GM20000 (cell line): ENCODE results near the gene CLN5.

Source experiments
- DNase-seq: peaks from one replicate; pipeline ENCODE4 v3.0.0; 2012; ENCODE audit warnings: low spot score
- TF ChIP-seq, protein P1 (sequence below): IDR thresholded peaks from 2 replicates; pipeline ENCODE4 v1.5.1; 2012; ENCODE audit warnings: mild to moderate bottlenecking, control low read depth; ENCODE audit errors: extremely low read depth, missing control alignments

CLN5 gene

DNA sequence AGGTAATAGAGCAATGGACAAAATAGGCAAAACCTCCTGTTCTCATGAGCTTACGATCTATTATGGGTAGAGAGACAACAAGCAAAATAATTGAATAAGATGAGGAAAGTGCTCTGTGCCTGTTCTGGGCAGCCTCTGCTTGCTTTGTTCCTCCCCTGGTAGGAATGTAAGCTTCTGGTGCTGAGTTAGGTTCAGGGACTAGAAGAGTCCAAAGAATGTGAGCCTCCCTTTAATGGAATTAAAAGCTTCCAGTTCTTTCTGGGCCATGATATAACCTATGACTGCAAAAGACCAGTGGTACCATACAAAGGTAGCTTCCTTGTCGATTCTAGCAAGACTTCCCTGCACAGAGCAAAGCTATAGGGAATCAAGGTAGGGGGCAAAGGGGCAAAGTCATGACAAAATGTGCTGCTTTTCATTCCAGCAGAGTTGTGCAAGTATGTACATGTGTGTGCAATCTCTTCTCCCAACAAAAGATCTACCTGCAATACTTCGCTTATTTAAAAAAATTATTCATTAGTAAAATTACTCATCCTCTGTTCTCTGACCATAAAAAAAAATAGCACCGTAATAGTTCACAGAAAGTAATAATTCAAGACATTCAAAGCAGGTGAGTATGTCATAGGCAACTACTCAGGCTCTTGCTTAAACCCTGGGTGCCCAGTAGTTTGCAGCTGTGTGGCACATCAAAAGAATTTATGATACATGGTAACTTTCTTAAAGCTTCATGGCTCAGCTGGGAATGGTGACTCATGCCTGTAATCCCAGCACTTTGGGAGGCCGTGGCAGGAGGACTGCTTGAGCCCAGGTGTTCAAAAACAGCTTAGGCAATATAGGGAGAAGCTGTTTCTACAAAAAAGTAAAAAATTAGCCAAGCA is 22.2 kb upstream of the CLN5 start:
- no peak for DNase-seq
- TF ChIP-seq, protein P1, sequence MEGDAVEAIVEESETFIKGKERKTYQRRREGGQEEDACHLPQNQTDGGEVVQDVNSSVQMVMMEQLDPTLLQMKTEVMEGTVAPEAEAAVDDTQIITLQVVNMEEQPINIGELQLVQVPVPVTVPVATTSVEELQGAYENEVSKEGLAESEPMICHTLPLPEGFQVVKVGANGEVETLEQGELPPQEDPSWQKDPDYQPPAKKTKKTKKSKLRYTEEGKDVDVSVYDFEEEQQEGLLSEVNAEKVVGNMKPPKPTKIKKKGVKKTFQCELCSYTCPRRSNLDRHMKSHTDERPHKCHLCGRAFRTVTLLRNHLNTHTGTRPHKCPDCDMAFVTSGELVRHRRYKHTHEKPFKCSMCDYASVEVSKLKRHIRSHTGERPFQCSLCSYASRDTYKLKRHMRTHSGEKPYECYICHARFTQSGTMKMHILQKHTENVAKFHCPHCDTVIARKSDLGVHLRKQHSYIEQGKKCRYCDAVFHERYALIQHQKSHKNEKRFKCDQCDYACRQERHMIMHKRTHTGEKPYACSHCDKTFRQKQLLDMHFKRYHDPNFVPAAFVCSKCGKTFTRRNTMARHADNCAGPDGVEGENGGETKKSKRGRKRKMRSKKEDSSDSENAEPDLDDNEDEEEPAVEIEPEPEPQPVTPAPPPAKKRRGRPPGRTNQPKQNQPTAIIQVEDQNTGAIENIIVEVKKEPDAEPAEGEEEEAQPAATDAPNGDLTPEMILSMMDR: no peak

DNA sequence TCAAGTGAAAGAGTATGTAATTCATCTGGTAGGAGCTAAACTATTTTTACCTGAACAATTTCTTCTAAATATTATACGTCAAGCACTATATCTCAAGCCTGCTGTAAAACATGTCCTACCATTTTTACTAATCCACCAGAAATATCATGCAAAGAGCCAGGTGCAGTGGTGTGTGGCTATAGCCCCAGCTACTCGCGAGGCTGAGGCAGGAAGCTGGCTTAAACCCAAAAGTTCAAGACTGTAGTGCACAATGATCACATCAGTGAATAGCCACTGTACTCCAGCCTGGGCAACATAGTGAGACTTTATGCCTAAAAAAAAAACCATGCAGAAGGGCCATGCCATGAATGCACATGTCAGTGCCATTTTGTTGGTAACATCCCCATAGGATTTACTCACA is 20.7 kb upstream of the CLN5 start:
- TF ChIP-seq, protein P1: no peak
- DNase-seq: no peak

DNA sequence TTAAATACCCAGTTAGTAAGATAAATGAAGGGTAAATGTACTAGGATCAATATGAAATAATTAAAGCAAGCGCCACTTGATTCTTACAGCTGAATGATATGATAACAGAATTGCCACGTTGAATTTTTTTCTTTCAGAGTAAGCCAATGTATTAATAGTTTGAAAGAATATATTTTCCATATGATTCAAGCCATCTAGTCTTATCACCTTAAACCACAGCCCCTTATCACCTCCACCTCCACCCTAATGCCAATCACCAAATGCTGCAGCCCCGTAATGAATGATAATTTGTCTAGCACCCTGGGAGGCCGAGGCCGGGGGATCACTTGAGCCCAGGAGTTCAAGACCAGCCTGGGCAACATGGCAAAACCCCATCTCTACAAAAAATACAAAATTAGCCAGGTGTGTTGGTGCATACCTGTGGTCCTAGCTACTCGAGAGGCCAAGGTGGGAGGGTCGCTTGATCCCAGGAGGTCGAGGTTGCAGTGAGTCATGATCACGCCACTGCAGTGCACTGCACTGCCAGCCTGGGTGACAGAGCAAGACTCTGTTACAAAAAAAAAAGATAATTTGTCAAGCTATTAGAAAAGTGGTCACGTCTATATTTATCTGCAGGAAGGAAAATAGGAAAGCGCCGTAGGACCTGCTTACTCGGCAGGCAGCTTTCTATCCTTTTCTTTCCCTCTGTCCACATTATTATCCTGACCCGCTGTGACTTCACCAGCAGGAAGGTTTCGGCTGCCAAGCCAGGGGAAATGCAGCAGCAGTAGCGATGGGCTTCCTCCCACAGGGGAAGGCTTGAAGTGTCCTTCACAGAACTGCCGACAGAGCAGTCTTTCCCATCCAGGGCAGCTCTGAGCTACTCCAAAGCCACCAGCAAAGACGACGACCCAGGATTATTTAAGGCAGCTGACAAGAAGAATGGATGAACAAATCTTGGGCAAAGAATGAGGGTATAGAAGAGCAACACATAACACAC is 19.7 kb upstream of the CLN5 start:
- no peak for DNase-seq
- TF ChIP-seq, protein P1: no peak

DNA sequence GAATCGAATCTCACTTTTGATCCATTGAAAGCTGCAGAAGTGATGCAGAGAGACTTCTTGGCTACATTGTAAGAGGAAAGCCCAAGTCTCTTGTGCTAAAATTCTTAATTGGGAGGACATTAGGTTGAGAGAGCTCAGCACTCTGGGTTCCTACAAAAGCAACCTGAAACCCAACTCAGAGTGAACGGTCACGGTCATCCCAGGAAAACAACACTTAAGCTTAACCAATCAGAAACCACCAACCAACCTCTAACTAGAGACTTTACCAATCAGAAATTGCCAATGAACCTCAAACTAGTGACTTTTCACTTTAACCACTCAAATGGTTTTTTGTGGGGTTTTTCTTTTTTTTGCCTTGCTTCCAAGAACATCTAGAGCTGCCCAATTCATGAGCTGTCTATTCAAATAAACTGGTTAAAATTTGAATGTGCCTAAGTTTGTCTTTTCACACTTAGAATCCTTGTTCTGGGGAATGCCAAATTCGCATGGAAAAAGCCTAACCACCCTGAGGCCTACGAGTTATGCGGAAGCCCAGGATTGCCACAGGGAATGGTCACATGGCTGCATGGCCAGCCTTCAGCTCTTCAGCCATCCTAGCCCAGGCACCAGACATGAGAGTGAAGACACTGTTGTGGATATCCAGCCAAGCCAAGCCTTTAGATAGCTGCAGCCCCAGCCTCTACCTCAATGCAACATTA is 17.8 kb upstream of the CLN5 start:
- TF ChIP-seq, protein P1: no peak

DNA sequence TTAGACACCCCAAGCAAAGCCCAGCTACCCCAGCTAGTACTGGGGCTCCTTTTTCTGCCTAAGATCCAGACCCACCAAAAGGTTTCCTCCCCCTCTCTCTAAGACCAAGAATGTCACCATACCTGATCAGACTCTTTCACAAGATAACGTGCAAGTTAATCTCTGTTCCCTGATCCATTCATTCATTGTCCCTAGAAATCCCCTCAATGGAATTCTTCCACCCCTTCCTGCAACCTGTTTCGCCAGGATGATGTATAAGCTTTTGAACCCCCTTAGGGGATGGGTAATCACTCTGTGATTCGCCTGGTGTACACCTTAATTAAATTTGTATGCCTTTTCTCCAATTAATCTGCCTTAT is 17.3 kb upstream of the CLN5 start:
- TF ChIP-seq, protein P1: no peak
- DNase-seq: no peak

More for the DNA sequence above, 17.8 kb upstream of the CLN5 start:
- DNase-seq: no peak

DNA sequence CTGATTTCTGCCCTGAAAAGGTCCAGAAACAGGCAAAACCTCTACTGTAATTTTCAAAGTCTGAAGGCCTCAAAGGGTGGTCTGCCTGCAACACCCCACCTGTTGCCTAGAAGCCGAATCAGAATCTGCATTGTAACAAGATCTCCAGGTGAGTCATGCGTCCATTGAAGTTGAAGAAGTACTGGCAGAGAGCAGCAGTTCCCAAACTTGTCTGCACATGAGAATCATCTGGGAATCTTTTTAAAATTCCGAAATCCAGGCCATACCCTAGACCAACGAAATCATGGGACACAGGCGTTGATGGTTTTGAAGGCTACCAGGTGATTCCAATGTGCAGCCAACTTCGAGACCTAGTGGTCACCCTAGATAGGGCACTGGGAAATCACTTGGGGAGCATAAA is 16.0 kb upstream of the CLN5 start:
- DNase-seq: no peak
- TF ChIP-seq, protein P1: no peak
